HFF-Myc (cell line): ENCODE results near the gene CD300LG.

Experiments used
- DNase-seq: peaks from one replicate; pipeline ENCODE4 v3.0.0-alpha.2; 2011; ENCODE audit warnings: low read depth; ENCODE audit errors: extremely low read depth
- H3K4me3 ChIP-seq: replicated peaks from 2 replicates; pipeline ENCODE4 v1.5.1; 2011; ENCODE audit warnings: low read depth, mild to moderate bottlenecking, control low read depth, low read length
- CTCF ChIP-seq: IDR thresholded peaks from 2 replicates; pipeline ENCODE4 v1.5.1; 2012; ENCODE audit warnings: mild to moderate bottlenecking, low read depth, low read length, control low read depth; ENCODE audit errors: missing control alignments

The CD300LG gene

GRCh38 chr17:43822570-43823190 is 24.3 kb upstream of the CD300LG start:
- H3K4me3 ChIP-seq = no peak overlapping the region
- TF ChIP-seq CTCF = no peak
- DNase-seq = no peak

GRCh38 chr17:43823350-43824084 is 23.5 kb upstream of the CD300LG start:
- TF ChIP-seq CTCF = no peak
- DNase-seq = no peak

GRCh38 chr17:43825567-43825966 is 21.4 kb upstream of the CD300LG start:
- H3K4me3 ChIP-seq = no peak overlapping the region
- TF ChIP-seq CTCF = no peak
- no peak for DNase-seq

More at GRCh38 chr17:43823350-43824084, 23.5 kb upstream of the CD300LG start:
- no peak overlapping the region for H3K4me3 ChIP-seq

- no peak overlapping the region for H3K4me3 ChIP-seq
- DNase-seq = no peak
- TF ChIP-seq CTCF = no peak
Measured at GRCh38 chr17:43826206-43826605, 20.8 kb upstream of the CD300LG start.

GRCh38 chr17:43827596-43827995 is 19.4 kb upstream of the CD300LG start:
- TF ChIP-seq CTCF = no peak
- no peak for DNase-seq

GRCh38 chr17:43829738-43830137 is 17.2 kb upstream of the CD300LG start:
- no peak for DNase-seq
- TF ChIP-seq CTCF = no peak
- no peak overlapping the region for H3K4me3 ChIP-seq

More at GRCh38 chr17:43827596-43827995, 19.4 kb upstream of the CD300LG start:
- H3K4me3 ChIP-seq = no peak overlapping the region
